ES-I3 (cell line): ENCODE results near the gene IL1RL1.
"Not testable (repeated sequence)": the region's sequence is repeated elsewhere in the genome, so short reads cannot be mapped to it uniquely, and the experiment has no call there.

ENCODE experiments used
- H3K36me3 ChIP-seq: 2 replicates; pipeline ENCODE4 v1.6.1; 2013; ENCODE audit warnings: mild to moderate bottlenecking, low read length, control low read depth, moderate library complexity; ENCODE audit not compliant: insufficient read depth
- H3K4me1 ChIP-seq: 2 replicates; pipeline ENCODE4 v1.6.1; 2013; ENCODE audit warnings: mild to moderate bottlenecking, control low read depth, low read length; ENCODE audit not compliant: insufficient read depth
- H3K9ac ChIP-seq: 2 replicates; pipeline ENCODE4 v1.6.1; 2013; ENCODE audit warnings: low read depth, mild to moderate bottlenecking, low read length, moderate library complexity
- H3K9me3 ChIP-seq: 2 replicates; pipeline ENCODE4 v1.6.1; 2013; ENCODE audit warnings: mild to moderate bottlenecking, low read length, moderate library complexity; ENCODE audit not compliant: control insufficient read depth, insufficient read depth

The IL1RL1 gene

DNA sequence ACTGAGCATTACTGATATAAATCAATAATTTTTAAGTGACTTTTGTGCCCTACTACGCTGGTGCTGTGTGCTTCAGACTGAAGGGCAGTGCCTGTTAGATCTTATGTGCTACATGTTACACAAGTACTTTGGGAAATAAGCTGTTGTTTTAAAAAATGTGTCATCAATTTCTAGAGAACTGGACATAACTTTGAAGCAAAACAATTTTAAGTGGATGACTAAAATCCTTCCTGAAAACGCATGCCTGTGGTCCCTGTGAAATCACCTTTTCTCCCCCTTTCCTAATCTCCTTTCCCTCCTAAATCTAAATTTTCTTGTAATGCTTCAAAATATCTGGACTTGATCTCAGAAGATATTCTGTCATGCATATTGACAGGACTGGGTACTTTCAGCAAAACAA lies 7.1 kb upstream of the IL1RL1 start:
- Histone ChIP-seq H3K9me3 (no peaks in the 10 kb centered on the region), H3K9ac (no peak overlapping the region), H3K4me1 (no peaks in the 10 kb centered on the region), H3K36me3 (no peaks in the 10 kb centered on the region)

DNA sequence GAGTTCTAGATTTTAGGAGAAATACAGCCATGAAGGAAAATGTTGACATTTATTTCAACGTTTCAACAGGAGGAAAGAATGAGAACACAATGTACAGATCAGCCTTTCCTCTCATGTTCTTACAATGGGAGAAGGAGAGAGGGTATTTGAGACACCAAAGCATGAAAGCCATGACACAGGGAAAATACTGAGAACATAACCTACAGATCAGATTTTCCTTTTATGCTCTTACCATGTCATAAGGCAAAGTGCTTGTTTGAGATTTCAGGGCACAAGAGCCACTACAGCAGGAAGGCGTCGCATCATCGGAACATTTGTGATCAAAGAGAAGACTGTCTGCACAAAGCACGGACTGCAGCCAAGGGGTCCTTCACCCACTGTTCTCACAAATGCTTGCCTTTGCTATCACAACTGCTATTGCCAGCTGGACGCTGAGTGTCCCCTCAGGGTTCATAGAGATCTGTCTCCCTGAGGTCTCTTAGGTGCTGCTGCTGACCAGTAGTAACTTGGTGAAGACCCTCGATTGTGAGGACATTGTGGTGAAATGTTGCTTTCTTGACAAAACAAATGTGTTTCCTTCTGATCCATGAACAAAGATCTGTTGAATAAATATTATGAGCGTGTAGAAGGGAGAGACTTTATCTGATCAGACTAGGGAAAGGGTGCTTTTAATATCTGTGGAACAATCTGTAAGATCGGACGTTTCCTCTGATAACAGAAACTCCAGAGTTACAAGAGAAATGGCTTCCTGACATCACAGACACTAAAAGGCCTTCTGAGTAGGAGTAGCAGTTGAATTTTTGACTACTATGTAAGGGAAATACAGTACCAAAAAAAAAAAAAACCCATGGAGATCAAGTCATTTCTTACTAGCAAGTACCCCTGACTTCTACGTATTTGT lies 6.4 kb upstream of the IL1RL1 start:
- Histone ChIP-seq H3K9ac (no peak overlapping the region), H3K4me1 (no peaks in the 10 kb centered on the region), H3K9me3 (no peaks in the 10 kb centered on the region), H3K36me3 (no peaks in the 10 kb centered on the region)

DNA sequence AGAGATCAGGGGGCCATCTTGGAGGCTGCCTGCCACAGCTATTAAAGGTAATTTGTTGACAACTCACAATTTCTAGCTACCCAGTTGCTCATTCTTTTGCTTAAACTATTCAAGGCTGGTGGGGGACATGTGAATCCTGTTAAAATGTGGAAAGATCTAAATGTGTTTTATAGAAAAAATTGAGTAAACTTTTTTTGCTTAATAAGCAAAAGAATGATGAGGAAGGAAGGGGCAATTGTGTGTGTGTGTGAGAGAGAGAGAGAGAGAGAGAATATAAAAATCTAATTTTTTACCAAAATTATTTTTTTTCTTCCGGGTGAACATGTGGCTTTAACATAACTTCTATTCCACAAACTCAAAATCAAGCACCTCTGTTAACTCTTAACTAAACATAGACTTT lies 5.2 kb upstream of the IL1RL1 start:
- Histone ChIP-seq H3K9ac (no peak overlapping the region), H3K9me3 (no peaks in the 10 kb centered on the region), H3K36me3 (no peaks in the 10 kb centered on the region), H3K4me1 (no peaks in the 10 kb centered on the region)

DNA sequence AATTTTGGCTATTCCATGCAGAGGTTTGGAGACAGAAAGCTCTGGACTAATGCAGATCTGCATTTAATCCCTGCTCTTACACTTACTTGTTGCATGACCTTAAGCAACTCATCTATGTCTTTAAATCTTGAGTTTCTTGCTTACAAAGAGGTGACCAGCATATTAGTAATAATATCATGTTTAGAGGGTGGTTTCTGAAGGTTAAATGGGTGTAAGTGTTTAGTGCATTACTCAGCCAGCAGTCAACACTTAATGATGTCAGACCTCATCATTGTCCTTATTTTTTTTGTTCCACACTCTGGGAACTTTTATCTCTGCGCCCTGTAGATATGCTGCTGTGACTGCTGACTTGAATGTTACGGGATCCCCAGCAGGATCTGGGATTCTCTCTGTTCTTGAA lies 1.7 kb downstream of the IL1RL1 start:
- no peaks in the 10 kb centered on the region for H3K4me1 ChIP-seq
- H3K36me3 ChIP-seq: no peaks in the 10 kb centered on the region
- no peaks in the 10 kb centered on the region; the same call in 1 of the 2 replicates for H3K9me3 ChIP-seq
- H3K9ac ChIP-seq: no peak overlapping the region

DNA sequence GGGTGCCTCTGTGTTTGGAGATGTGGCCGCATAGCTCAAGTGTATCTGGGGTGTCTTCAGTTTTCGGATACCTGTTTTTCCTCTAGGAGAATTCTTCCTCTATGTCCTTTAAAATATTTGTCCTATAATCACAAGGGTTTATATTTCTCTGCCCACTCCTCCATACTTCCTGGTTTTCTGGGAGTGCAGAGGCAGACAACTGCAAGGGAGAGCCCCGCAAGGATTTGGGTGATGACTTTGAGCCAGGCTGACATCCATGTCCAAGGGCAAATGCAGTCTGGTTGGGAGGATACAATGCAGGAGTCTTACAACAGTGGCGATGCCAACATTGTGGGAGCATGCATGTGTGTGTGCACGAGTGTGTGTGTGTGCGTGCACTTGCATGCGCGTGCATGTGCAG lies 2.1 kb downstream of the IL1RL1 start:
- Histone ChIP-seq H3K9me3 (no peaks in the 10 kb centered on the region; the same call in 1 of the 2 replicates), H3K9ac (no peak overlapping the region)

DNA sequence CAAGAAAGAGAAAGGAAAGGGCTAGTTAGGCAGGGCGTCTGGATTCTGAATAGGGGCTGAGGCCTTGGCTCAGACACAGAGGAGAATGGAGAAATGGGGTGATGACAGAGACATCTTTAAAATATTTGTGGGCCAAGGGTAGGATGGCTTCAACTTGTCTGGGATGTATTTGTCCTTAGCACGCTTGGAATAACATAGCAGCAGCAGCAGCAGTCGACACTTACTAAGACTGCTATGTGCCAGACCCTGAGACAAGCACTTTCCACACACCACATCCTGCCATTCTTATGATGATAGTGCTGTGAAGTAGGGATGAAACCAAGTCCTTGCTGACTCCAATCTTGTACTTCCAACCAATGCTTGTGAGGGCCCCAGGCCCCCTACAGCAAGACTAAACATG lies 2.6 kb downstream of the IL1RL1 start:
- Histone ChIP-seq H3K36me3 (no peaks in the 10 kb centered on the region), H3K9ac (no peak overlapping the region), H3K9me3 (no peaks in the 10 kb centered on the region; the same call in 1 of the 2 replicates), H3K4me1 (no peaks in the 10 kb centered on the region)

More for the DNA sequence above, 2.1 kb downstream of the IL1RL1 start:
- Histone ChIP-seq H3K4me1 (no peaks in the 10 kb centered on the region), H3K36me3 (no peaks in the 10 kb centered on the region)

DNA sequence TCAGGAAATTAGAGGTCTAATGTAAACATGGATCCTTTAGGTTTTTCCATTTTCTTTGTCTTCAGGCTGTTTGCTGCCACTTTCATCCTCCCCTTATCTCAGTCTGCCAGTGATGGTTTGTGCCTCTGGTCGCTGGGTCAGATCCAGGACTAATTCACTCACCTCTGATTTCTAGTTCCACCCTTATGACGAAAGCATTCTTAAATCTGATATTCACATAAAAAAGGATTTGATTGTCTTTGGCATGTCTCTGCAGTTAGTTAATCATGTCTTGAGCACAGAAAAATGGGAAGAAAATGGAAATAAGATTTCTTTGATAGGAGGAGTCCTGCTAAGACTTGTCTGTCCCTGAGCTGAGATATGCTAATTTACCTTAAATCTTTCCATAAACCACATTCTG lies 4.6 kb downstream of the IL1RL1 start:
- no peaks in the 10 kb centered on the region for H3K4me1 ChIP-seq
- no peaks in the 10 kb centered on the region; the same call in 1 of the 2 replicates for H3K9me3 ChIP-seq
- no peak overlapping the region for H3K9ac ChIP-seq
- no peaks in the 10 kb centered on the region for H3K36me3 ChIP-seq

DNA sequence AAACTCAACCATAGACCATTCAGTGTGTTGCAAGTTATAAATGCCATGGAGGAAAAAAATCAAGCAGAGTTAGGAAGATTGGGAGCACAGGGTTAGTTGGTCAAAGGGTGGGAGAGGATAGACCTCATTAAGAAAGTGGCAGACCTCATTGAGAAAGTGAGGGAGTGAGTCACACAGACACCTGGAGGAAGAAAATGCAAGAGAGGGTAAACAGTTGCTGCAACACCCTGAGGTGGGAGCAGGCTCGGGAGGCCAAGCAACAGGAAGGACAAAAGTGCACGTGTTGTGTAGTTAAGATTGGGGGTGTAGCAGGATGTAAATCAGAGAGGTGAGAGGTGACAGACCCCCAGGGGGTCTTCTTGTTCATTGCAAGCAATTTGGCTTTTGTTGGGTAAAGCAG lies 6.4 kb downstream of the IL1RL1 start:
- Histone ChIP-seq H3K9me3 (no peaks in the 10 kb centered on the region; the same call in 1 of the 2 replicates), H3K4me1 (no peaks in the 10 kb centered on the region), H3K9ac (no peak overlapping the region), H3K36me3 (no peaks in the 10 kb centered on the region)

DNA sequence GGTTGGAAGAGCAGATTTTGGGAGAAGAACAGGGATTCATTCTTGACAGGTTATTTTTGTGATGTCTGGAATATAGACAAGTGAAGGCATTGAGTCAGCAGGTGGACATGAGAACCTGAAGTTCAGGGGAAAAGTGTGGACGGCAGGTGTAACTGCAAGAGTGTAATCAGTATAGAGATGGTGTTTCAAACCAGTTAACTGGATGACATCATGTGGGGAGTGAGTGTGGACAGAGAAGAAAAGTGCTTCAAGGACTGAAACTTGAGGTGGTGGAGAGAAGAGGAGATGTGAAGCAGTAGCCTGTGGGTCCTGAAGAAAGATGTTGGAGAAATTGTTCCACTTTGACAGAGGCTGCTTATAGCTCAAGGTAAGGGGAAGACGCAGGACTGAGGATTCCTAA lies 7.1 kb downstream of the IL1RL1 start:
- Histone ChIP-seq H3K9ac (no peak overlapping the region), H3K9me3 (no peaks in the 10 kb centered on the region; the same call in 1 of the 2 replicates), H3K4me1 (no peaks in the 10 kb centered on the region), H3K36me3 (no peaks in the 10 kb centered on the region)

DNA sequence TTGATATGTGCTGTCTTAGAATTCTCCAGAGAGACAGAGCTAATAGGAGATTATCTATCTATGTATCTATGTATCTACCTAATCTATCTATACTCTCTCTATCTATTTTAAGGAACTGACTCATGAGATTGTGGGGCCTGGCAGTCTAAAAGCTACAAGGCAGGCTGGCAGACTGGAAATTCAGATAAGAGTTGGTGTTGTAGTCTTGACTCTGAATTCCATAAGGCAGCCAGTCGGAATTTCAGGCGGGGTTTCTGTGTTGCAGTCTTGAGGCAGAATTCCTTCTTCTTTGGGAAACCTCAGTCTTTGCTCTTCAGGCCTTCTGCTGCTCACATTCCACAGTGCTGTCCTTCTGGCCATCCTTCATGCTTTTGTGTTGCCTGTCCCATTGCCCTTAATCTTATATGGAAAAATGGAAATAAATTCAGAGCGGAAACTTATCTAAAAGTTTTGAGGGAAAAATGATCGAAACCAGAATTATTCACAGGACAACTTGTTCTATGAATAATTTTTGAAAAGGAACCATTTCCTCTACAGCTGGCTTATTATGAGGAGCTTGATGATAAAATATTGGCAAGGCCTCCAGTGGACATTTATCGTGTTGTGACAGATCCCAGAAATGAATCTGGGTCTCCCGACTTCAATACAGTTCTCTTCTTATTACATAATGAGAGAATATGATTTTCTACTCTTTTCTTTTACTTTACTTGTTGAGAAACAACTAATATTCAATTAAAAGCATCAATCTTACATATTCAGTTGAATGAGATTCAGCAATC lies 10.8 kb downstream of the IL1RL1 start:
- H3K9ac ChIP-seq: no peak overlapping the region
- H3K4me1 ChIP-seq: no peaks in the 10 kb centered on the region
- no peaks in the 10 kb centered on the region; the same call in 1 of the 2 replicates for H3K9me3 ChIP-seq
- H3K36me3 ChIP-seq: no peaks in the 10 kb centered on the region

DNA sequence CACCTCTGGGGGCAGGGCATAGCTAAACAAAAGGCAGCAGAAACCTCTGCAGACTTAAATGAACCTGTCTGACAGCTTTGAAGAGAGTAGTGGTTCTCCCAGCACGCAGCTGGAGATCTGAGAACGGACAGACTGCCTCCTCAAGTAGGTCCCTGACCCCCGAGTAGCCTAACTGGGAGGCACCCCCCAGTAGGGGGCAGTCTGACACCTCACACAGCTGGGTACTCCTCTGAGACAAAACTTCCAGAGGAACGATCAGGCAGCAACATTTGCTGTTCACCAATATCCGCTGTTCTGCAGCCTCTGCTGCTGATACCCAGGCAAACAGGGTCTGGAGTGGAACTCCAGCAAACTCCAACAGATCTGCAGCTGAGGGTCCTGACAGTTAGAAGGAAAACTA lies 13.6 kb downstream of the IL1RL1 start:
- not testable (repeated sequence) for H3K9ac ChIP-seq, H3K36me3 ChIP-seq

DNA sequence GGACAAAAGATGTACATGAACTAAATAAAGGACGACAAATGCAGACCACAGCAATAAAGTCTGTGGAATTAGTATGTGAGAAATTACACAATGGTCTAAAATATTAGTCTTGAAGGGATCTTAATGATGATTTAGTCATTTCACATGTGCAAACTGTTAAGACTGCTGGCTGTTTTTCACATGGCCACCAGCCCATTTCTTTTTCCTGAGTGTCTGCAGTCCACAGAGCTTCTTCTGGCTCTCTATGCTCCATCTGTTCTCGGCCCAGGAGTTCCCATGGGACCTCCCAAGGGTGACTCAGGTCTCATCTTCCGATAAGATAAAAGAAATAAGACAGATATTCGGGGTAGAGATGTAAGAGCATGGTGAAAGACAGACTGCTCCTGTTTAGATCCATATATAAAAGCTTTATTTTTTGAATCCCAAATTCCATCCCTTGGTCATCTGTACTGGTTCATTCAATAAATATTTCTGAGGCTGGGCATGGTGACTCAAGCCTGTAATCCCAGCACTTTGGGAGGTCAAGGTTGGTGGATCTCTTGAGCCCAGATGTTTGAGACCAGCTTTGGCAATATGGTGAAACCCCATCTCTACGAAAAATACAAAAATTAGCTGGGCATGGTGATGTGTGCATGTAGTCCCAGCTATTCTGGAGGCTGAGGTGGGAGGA lies 20.1 kb downstream of the IL1RL1 start:
- Histone ChIP-seq H3K4me1 (no peaks in the 10 kb centered on the region), H3K36me3 (no peaks in the 10 kb centered on the region), H3K9me3 (no peaks in the 10 kb centered on the region), H3K9ac (no peak overlapping the region)

More for the DNA sequence above, 13.6 kb downstream of the IL1RL1 start:
- H3K9me3 ChIP-seq, H3K4me1 ChIP-seq: not testable (repeated sequence)

DNA sequence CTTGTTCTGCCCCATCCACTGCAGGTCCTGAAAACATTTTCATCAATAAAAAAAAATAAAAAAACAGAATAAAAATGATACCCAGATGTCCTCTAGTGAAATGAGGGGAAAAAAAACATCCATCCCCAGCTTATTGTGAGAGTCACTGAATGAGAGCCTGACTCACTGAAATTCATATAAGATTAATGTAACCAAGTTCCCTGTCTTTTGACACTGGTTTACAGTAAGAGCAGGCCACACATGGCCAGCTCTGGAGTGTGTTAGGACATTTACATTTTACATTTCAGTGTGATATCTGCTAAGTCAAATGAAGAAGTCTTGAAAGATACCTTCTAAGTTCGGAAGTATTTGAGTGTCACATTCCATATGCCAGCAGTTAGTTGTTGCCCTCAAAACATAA lies 23.1 kb downstream of the IL1RL1 start:
- Histone ChIP-seq H3K9me3 (no peaks in the 10 kb centered on the region), H3K36me3 (no peaks in the 10 kb centered on the region), H3K9ac (no peak overlapping the region), H3K4me1 (no peaks in the 10 kb centered on the region)

DNA sequence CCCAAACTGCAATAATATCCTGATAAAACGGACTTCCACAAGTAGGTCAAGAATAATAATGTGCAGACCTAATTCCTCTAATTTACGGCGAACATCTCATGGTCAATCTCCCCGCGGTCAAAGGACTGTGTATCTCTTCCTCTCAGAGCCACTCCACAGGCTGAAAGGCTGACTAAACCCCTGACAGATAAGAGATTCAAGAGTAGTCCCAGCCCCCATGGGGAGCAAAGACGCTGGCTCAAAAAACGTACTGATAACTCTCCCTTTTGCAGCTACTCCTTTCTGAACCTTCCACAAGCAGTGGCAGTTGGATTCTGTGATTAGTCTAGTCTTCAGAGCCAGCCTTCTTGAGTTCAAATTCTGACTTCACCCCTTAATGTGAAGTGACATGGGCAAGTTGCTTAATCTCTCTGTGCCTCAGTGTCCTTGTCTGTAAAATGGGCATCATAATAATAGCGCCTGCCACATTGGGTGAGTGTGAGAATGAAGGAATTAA lies 24.6 kb downstream of the IL1RL1 start:
- Histone ChIP-seq H3K36me3 (no peaks in the 10 kb centered on the region), H3K9me3 (no peaks in the 10 kb centered on the region), H3K4me1 (no peaks in the 10 kb centered on the region), H3K9ac (no peak overlapping the region)
